Panc1 (cell line): Measurements from ENCODE around the gene PDE10A. TPM values are rescaled to one million over a fixed set of nuclear protein-coding genes. Genes with fewer than 3 reads are reported as not detected.

ENCODE experiments used
- ATAC-seq: fragments of 200-7000 bp; cut with Tn5 transposase; 2 replicates; pipeline ENCODE4 v1.9.1; 2020; ENCODE audit warnings: mild to moderate bottlenecking, moderate library complexity
- BruUV-seq: library from RNA; stranded (reverse); fragments of 400-500 nt; replicated peaks from 2 replicates; lab custom pipeline; 2021; lab: Mats Ljungman, UMichigan
- CTCF ChIA-PET: fragments of 300-600 bp; sonication (Branson Sonifier 250); formaldehyde crosslinking; loops from one replicate; lab custom pipeline; 2022; ENCODE audit warnings: antibody characterized with exemption; lab: Charles Lee
- POLR2A ChIA-PET: fragments of 300-600 bp; sonication (Branson Sonifier 250); formaldehyde crosslinking; loops from one replicate; lab custom pipeline; 2022; ENCODE audit warnings: antibody characterized with exemption; lab: Charles Lee
- DNase-seq: peaks from one replicate; pipeline ENCODE4 v3.0.0-alpha.2; 2010; ENCODE audit warnings: low read depth, low spot score
- H3K27ac ChIP-seq: 2 replicates; pipeline ENCODE4 v1.5.1; 2011; ENCODE audit warnings: mild to moderate bottlenecking, low read length, inconsistent platforms
- H3K27me3 ChIP-seq: fragments of 200-500 bp; sonication (Bioruptor generic); 2 replicates; pipeline ENCODE4 v1.6.0; 2014; ENCODE audit warnings: low read length, inconsistent platforms; ENCODE audit not compliant: control insufficient read depth, insufficient read depth
- H3K36me3 ChIP-seq: fragments of 200-500 bp; sonication (Bioruptor generic); 2 replicates; pipeline ENCODE4 v1.5.1; 2014; ENCODE audit warnings: inconsistent platforms, mild to moderate bottlenecking, low read length, moderate library complexity; ENCODE audit not compliant: control insufficient read depth, insufficient read depth
- H3K4me1 ChIP-seq: 2 replicates; pipeline ENCODE4 v1.5.1; 2011; ENCODE audit warnings: inconsistent platforms, mild to moderate bottlenecking, low read length, moderate library complexity; ENCODE audit not compliant: control insufficient read depth, insufficient read depth
- H3K4me3 ChIP-seq, 2 experiments: 2 replicates each; pipeline ENCODE4 v1.5.1; 2011 to 2012; ENCODE audit warnings: low read depth in 2 of 2, low read length in 2 of 2, mild to moderate bottlenecking in 2 of 2, inconsistent platforms in 1 of 2, moderate library complexity in 1 of 2
- H3K9me3 ChIP-seq: fragments of 200-500 bp; sonication (Bioruptor generic); 2 replicates; pipeline ENCODE4 v1.5.1; 2014; ENCODE audit warnings: low read depth, mild to moderate bottlenecking, inconsistent platforms, low read length, moderate library complexity; ENCODE audit not compliant: control insufficient read depth, insufficient read depth
- POLR2AphosphoS5 ChIP-seq: IDR thresholded peaks from 2 replicates; pipeline ENCODE4 v1.6.1; 2012; ENCODE audit warnings: mild to moderate bottlenecking, low read depth, low read length, moderate library complexity
- SIN3A ChIP-seq: IDR thresholded peaks from 2 replicates; pipeline ENCODE4 v1.6.1; 2012; ENCODE audit warnings: low read depth, mild to moderate bottlenecking, low read length, moderate library complexity, borderline replicate concordance; ENCODE audit not compliant: insufficient read depth
- TCF7L2 ChIP-seq: IDR thresholded peaks from 2 replicates; pipeline ENCODE4 v1.6.1; 2011; ENCODE audit warnings: mild to moderate bottlenecking, low read depth, low read length, inconsistent platforms
- in situ Hi-C: cut with HindIII; loops from 2 replicates; pipeline ENCODE4 v1.10.0; 2016; ENCODE audit warnings: low sequenced_read_pairs, low pct_unique_long_range_greater_than_20kb
- intact Hi-C: fragments of 100-400 bp; cut with micrococcal nuclease; formaldehyde crosslinking; loops from one replicate; pipeline ENCODE4 v1.10.0; 2022; ENCODE audit not compliant: unreplicated experiment
- total RNA-seq: library from RNA; stranded (reverse); gene quantifications from one replicate; pipeline ENCODE4 v1.2.1, GENCODE V29; 2021; ENCODE audit not compliant: unreplicated experiment
- TF ChIP-seq, protein P1 (sequence below): fragments of 450-650 bp; IDR thresholded peaks from 2 replicates; pipeline ENCODE4 v1.5.1; 2017; ENCODE audit warnings: mild to moderate bottlenecking
- TF ChIP-seq, protein P2 (sequence below), 2 experiments: IDR thresholded peaks; 2 replicates each; pipeline ENCODE4 v1.6.1; 2011 to 2012; ENCODE audit warnings: low read depth in 2 of 2, control low read depth in 1 of 2, low read length in 1 of 2, mild to moderate bottlenecking in 1 of 2, moderate library complexity in 1 of 2; ENCODE audit not compliant: insufficient read depth in 1 of 2

The PDE10A gene
- total RNA-seq, 1 experiment from 2014 or later, result 27.8 TPM

GRCh38 chr6:165448210-165448609 is 214.8 kb downstream of the PDE10A start:
- H3K36me3 ChIP-seq, result no peaks in the 10 kb centered on the region; the same call in 1 of the 2 replicates
- DNase-seq (no peak), ATAC-seq (no peak)
- H3K27ac ChIP-seq, result no peak overlapping the region
- ChIA-PET CTCF (interaction anchor here (0.7 kb wide), 1 partner anchor 401 kb away, joined by 5 read pairs; no protein-coding TSS in a partner anchor), POLR2A (no interaction called here)
- no peaks in the 10 kb centered on the region for H3K9me3 ChIP-seq
- no peaks in the 10 kb centered on the region for H3K27me3 ChIP-seq
- TF ChIP-seq POLR2AphosphoS5 (no peak), TCF7L2 (no peak)
- TF ChIP-seq, protein P1, sequence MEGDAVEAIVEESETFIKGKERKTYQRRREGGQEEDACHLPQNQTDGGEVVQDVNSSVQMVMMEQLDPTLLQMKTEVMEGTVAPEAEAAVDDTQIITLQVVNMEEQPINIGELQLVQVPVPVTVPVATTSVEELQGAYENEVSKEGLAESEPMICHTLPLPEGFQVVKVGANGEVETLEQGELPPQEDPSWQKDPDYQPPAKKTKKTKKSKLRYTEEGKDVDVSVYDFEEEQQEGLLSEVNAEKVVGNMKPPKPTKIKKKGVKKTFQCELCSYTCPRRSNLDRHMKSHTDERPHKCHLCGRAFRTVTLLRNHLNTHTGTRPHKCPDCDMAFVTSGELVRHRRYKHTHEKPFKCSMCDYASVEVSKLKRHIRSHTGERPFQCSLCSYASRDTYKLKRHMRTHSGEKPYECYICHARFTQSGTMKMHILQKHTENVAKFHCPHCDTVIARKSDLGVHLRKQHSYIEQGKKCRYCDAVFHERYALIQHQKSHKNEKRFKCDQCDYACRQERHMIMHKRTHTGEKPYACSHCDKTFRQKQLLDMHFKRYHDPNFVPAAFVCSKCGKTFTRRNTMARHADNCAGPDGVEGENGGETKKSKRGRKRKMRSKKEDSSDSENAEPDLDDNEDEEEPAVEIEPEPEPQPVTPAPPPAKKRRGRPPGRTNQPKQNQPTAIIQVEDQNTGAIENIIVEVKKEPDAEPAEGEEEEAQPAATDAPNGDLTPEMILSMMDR, result no peak
- TF ChIP-seq, protein P2, sequence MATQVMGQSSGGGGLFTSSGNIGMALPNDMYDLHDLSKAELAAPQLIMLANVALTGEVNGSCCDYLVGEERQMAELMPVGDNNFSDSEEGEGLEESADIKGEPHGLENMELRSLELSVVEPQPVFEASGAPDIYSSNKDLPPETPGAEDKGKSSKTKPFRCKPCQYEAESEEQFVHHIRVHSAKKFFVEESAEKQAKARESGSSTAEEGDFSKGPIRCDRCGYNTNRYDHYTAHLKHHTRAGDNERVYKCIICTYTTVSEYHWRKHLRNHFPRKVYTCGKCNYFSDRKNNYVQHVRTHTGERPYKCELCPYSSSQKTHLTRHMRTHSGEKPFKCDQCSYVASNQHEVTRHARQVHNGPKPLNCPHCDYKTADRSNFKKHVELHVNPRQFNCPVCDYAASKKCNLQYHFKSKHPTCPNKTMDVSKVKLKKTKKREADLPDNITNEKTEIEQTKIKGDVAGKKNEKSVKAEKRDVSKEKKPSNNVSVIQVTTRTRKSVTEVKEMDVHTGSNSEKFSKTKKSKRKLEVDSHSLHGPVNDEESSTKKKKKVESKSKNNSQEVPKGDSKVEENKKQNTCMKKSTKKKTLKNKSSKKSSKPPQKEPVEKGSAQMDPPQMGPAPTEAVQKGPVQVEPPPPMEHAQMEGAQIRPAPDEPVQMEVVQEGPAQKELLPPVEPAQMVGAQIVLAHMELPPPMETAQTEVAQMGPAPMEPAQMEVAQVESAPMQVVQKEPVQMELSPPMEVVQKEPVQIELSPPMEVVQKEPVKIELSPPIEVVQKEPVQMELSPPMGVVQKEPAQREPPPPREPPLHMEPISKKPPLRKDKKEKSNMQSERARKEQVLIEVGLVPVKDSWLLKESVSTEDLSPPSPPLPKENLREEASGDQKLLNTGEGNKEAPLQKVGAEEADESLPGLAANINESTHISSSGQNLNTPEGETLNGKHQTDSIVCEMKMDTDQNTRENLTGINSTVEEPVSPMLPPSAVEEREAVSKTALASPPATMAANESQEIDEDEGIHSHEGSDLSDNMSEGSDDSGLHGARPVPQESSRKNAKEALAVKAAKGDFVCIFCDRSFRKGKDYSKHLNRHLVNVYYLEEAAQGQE (IDR thresholded peaks at IDR 0.05; ENCODE audit: insufficient read depth in 1 of 2, low read depth in 2 of 2, low read length in 1 of 2), result no peak
- H3K4me1 ChIP-seq, result no peaks in the 10 kb centered on the region
- intact Hi-C loops (no loop called here), in situ Hi-C loops (no loop called here)
- BruUV-seq, result no TSS peak
- no peak overlapping the region for H3K4me3 ChIP-seq

DNA sequence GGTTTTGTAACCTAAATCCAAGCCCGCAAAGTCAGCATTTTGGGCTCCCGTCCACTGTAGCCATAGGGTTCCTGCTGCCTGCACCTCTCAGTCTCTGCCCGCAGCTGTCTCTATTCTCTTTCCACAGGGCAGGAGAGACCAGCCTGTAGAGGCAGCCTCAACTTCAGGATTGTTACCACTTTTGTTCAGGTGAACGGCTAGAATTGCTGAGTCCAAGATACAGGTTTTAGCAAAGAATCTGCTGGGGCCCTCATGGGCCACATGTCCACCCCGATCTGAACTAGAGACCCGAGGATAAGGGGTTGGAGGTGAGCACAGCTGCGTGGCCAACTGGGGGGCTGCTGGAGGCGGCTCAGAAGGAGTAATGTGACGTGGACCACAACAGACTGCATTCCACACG is 215.9 kb downstream of the PDE10A start:
- Histone ChIP-seq H3K4me1 (no peaks in the 10 kb centered on the region), H3K27ac (no peak overlapping the region), H3K36me3 (no peaks in the 10 kb centered on the region; the same call in 1 of the 2 replicates), H3K27me3 (no peaks in the 10 kb centered on the region), H3K4me3 (no peak overlapping the region), H3K9me3 (no peaks in the 10 kb centered on the region)
- DNase-seq (no peak), ATAC-seq (no peak)
- intact Hi-C loops (no loop called here), in situ Hi-C loops (no loop called here)
- TF ChIP-seq SIN3A (no peak), TCF7L2 (no peak), POLR2AphosphoS5 (no peak)
- TF ChIP-seq, protein P1, result no peak
- TF ChIP-seq, protein P2 (IDR thresholded peaks at IDR 0.05; ENCODE audit: insufficient read depth in 1 of 2, low read depth in 2 of 2, low read length in 1 of 2), result no peak
- ChIA-PET POLR2A (no interaction called here), CTCF (no interaction called here)
- BruUV-seq, result no TSS peak
